Measurements from ENCODE around the gene SWAP70. TPM values are rescaled to one million over a fixed set of nuclear protein-coding genes. Genes with fewer than 3 reads are reported as not detected.

The SWAP70 gene
- total and polyA plus RNA-seq, 2 donors (not counting 1 experiment from before 2014, with no cell fraction given): 45.1 to 74.4 TPM

GRCh38 chr11:9717040-9717357 is 53.1 kb downstream of the SWAP70 start:
- Histone ChIP-seq H3K27me3 (ENCODE audit: control insufficient read depth, insufficient read depth, low read length) (no peaks in the 10 kb centered on the region), H3K36me3 (ENCODE audit: control insufficient read depth, insufficient read depth, low read length) (peaks cover 3% of the 10 kb centered on the region), H3K9ac (ENCODE audit: insufficient read depth, low read length) (no peak overlapping the region), H3K4me2 (ENCODE audit: extremely low read depth, insufficient read depth, low read length) (no peak overlapping the region), H3K4me3 (replicated peaks in 1 of 4; ENCODE audit: control extremely low read depth in 1 of 4, insufficient read depth in 1 of 4, low read depth in 3 of 4, low read length in 4 of 4) (no peak overlapping the region), H3K4me1 (ENCODE audit: control insufficient read depth, extremely low read depth, insufficient read depth, low read length) (no peaks in the 10 kb centered on the region), H3K9me3 (ENCODE audit: control insufficient read depth, insufficient read depth, low read depth, low read length) (no peaks in the 10 kb centered on the region), H2AFZ (ENCODE audit: low read length) (no peak overlapping the region), H3K79me2 (ENCODE audit: control insufficient read depth, insufficient read depth, low read length) (peaks cover 7% of the 10 kb centered on the region), H3K27ac (ENCODE audit: insufficient read depth, low read length) (peak overlapping the region; percentile 0), H4K20me1 (ENCODE audit: control insufficient read depth, extremely low read depth, insufficient read depth, low read length) (no peaks in the 10 kb centered on the region)
- no peak for DNase-seq (ENCODE audit: low read depth in 2 of 2)
- TF ChIP-seq CTCF (conservative IDR thresholded peaks at IDR 0.05 in 1 of 2, IDR thresholded peaks at IDR 0.05 in 1 of 2; ENCODE audit: low read depth in 1 of 2, low read length in 2 of 2) (no peak), EZH2 (IDR thresholded peaks at IDR 0.05; ENCODE audit: low read length, missing control alignments) (no peak)

GRCh38 chr11:9717719-9718118 is 53.8 kb downstream of the SWAP70 start:
- Histone ChIP-seq H3K79me2 (ENCODE audit: control insufficient read depth, insufficient read depth, low read length) (peaks cover 6% of the 10 kb centered on the region), H3K9me3 (ENCODE audit: control insufficient read depth, insufficient read depth, low read depth, low read length) (no peaks in the 10 kb centered on the region), H3K27ac (ENCODE audit: insufficient read depth, low read length) (no peak overlapping the region), H3K36me3 (ENCODE audit: control insufficient read depth, insufficient read depth, low read length) (peaks cover 3% of the 10 kb centered on the region), H3K27me3 (ENCODE audit: control insufficient read depth, insufficient read depth, low read length) (no peaks in the 10 kb centered on the region), H2AFZ (ENCODE audit: low read length) (no peak overlapping the region), H3K4me2 (ENCODE audit: extremely low read depth, insufficient read depth, low read length) (no peak overlapping the region), H3K4me3 (replicated peaks in 1 of 4; ENCODE audit: control extremely low read depth in 1 of 4, insufficient read depth in 1 of 4, low read depth in 3 of 4, low read length in 4 of 4) (no peak overlapping the region), H3K4me1 (ENCODE audit: control insufficient read depth, extremely low read depth, insufficient read depth, low read length) (no peaks in the 10 kb centered on the region), H3K9ac (ENCODE audit: insufficient read depth, low read length) (no peak overlapping the region), H4K20me1 (ENCODE audit: control insufficient read depth, extremely low read depth, insufficient read depth, low read length) (no peaks in the 10 kb centered on the region)
- DNase-seq (ENCODE audit: low read depth in 2 of 2): no peak
- TF ChIP-seq CTCF (conservative IDR thresholded peaks at IDR 0.05 in 1 of 2, IDR thresholded peaks at IDR 0.05 in 1 of 2; ENCODE audit: low read depth in 1 of 2, low read length in 2 of 2): no peak
- TF ChIP-seq EZH2 (IDR thresholded peaks at IDR 0.05; ENCODE audit: low read length, missing control alignments): no peak

DNA sequence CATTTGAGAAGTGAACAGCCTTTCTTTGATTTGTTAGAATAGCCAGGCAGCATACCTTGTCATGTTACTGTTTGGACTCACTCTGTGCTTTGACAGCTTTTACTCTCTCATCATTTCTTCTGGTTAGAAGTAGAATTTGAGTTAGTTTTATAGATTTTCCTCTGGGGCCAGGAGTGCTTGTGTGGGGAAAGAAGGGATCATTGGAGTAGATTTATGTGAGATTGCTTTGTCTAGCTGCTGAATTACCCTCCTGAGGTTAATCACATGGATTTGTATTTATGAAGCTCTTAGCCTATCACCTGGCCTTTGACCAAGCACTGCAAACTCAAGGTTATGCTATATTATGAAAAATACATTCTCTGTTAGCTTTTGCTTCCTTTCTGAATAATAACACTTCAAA is 54.3 kb downstream of the SWAP70 start:
- Histone ChIP-seq H3K4me1 (ENCODE audit: control insufficient read depth, extremely low read depth, insufficient read depth, low read length) (no peaks in the 10 kb centered on the region), H2AFZ (ENCODE audit: low read length) (no peak overlapping the region), H3K36me3 (ENCODE audit: control insufficient read depth, insufficient read depth, low read length) (peaks cover 3% of the 10 kb centered on the region), H3K4me2 (ENCODE audit: extremely low read depth, insufficient read depth, low read length) (no peak overlapping the region), H3K27ac (ENCODE audit: insufficient read depth, low read length) (no peak overlapping the region), H3K79me2 (ENCODE audit: control insufficient read depth, insufficient read depth, low read length) (peaks cover 3% of the 10 kb centered on the region), H3K9ac (ENCODE audit: insufficient read depth, low read length) (no peak overlapping the region), H3K27me3 (ENCODE audit: control insufficient read depth, insufficient read depth, low read length) (no peaks in the 10 kb centered on the region), H3K4me3 (replicated peaks in 1 of 4; ENCODE audit: control extremely low read depth in 1 of 4, insufficient read depth in 1 of 4, low read depth in 3 of 4, low read length in 4 of 4) (no peak overlapping the region), H3K9me3 (ENCODE audit: control insufficient read depth, insufficient read depth, low read depth, low read length) (no peaks in the 10 kb centered on the region), H4K20me1 (ENCODE audit: control insufficient read depth, extremely low read depth, insufficient read depth, low read length) (no peaks in the 10 kb centered on the region)
- DNase-seq (ENCODE audit: low read depth in 2 of 2): no peak
- no peak for TF ChIP-seq CTCF (conservative IDR thresholded peaks at IDR 0.05 in 1 of 2, IDR thresholded peaks at IDR 0.05 in 1 of 2; ENCODE audit: low read depth in 1 of 2, low read length in 2 of 2)
- TF ChIP-seq EZH2 (IDR thresholded peaks at IDR 0.05; ENCODE audit: low read length, missing control alignments): no peak

Data from fibroblast of lung (primary cell).